ENCODE results near the gene PHRF1. TPM values are rescaled to one million over a fixed set of nuclear protein-coding genes. Genes with fewer than 3 reads are reported as not detected.

PHRF1 gene
- total RNA-seq, 1 donor from 2014 or later, result 38.3 TPM

GRCh38 chr11:561148-562003, 14.9 kb upstream of the PHRF1 start:
- no peak for FAIRE-seq
- no peak for DNase-seq (ENCODE audit: low read depth)
- peak overlapping the region; percentile 66 for H3K27ac Mint-ChIP-seq (ENCODE audit: unreplicated experiment)

GRCh38 chr11:562046-562645, 14.1 kb upstream of the PHRF1 start:
- DNase-seq (ENCODE audit: low read depth), result no peak
- Mint-ChIP-seq H3K36me3 (ENCODE audit: low read depth, unreplicated experiment) (peaks cover 9% of the 10 kb centered on the region), H3K27me3 (ENCODE audit: low read depth, unreplicated experiment) (peaks cover 3% of the 10 kb centered on the region), H3K9me3 (ENCODE audit: unreplicated experiment) (peaks cover 2% of the 10 kb centered on the region), H3K4me3 (ENCODE audit: unreplicated experiment) (peak overlapping the region; percentile 91), H3K4me1 (ENCODE audit: low read depth, unreplicated experiment) (peaks cover 7% of the 10 kb centered on the region), H3K27ac (ENCODE audit: unreplicated experiment) (no peak overlapping the region)
- Histone ChIP-seq H3K4me2 (ENCODE audit: low read length) (peak overlapping the region; percentile 93), H3K4me1 (ENCODE audit: insufficient read depth, low read length) (peaks cover 8% of the 10 kb centered on the region), H4K20me1 (ENCODE audit: insufficient read depth, low read length) (no peaks in the 10 kb centered on the region), H3K36me3 (ENCODE audit: insufficient read depth, low read length) (no peaks in the 10 kb centered on the region), H2AFZ (ENCODE audit: low read depth, low read length) (no peak overlapping the region), H3K9ac (ENCODE audit: low read length) (no peak overlapping the region), H3K4me3 (ENCODE audit: insufficient read depth, low read depth, low read length) (no peak overlapping the region), H3K9me3 (ENCODE audit: insufficient read depth, low read depth, low read length) (no peaks in the 10 kb centered on the region), H3K27me3 (ENCODE audit: insufficient read depth, low read length) (peaks cover 9% of the 10 kb centered on the region), H3K79me2 (ENCODE audit: insufficient read depth, low read length) (no peaks in the 10 kb centered on the region), H3K27ac (ENCODE audit: low read depth, low read length) (no peak overlapping the region)
- TF ChIP-seq, protein P1, sequence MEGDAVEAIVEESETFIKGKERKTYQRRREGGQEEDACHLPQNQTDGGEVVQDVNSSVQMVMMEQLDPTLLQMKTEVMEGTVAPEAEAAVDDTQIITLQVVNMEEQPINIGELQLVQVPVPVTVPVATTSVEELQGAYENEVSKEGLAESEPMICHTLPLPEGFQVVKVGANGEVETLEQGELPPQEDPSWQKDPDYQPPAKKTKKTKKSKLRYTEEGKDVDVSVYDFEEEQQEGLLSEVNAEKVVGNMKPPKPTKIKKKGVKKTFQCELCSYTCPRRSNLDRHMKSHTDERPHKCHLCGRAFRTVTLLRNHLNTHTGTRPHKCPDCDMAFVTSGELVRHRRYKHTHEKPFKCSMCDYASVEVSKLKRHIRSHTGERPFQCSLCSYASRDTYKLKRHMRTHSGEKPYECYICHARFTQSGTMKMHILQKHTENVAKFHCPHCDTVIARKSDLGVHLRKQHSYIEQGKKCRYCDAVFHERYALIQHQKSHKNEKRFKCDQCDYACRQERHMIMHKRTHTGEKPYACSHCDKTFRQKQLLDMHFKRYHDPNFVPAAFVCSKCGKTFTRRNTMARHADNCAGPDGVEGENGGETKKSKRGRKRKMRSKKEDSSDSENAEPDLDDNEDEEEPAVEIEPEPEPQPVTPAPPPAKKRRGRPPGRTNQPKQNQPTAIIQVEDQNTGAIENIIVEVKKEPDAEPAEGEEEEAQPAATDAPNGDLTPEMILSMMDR (IDR thresholded peaks at IDR 0.05; ENCODE audit: insufficient read depth, low read depth, low read length), result no peak
- no peak for TF ChIP-seq EZH2 (IDR thresholded peaks at IDR 0.05; ENCODE audit: insufficient read depth, low read length)
- no peak for FAIRE-seq

More at GRCh38 chr11:561148-562003, 14.9 kb upstream of the PHRF1 start:
- Mint-ChIP-seq H3K9me3 (ENCODE audit: unreplicated experiment) (peaks cover 2% of the 10 kb centered on the region), H3K27me3 (ENCODE audit: low read depth, unreplicated experiment) (peaks cover 7% of the 10 kb centered on the region), H3K4me3 (ENCODE audit: unreplicated experiment) (peak overlapping the region; percentile 91), H3K4me1 (ENCODE audit: low read depth, unreplicated experiment) (peaks cover 5% of the 10 kb centered on the region), H3K36me3 (ENCODE audit: low read depth, unreplicated experiment) (peaks cover 9% of the 10 kb centered on the region)
- Histone ChIP-seq H3K4me2 (ENCODE audit: low read length) (peak overlapping the region; percentile 93), H3K36me3 (ENCODE audit: insufficient read depth, low read length) (no peaks in the 10 kb centered on the region), H3K4me3 (ENCODE audit: insufficient read depth, low read depth, low read length) (peak overlapping the region; percentile 67), H3K27me3 (ENCODE audit: insufficient read depth, low read length) (peaks cover 17% of the 10 kb centered on the region), H3K9ac (ENCODE audit: low read length) (peak overlapping the region; percentile 68), H4K20me1 (ENCODE audit: insufficient read depth, low read length) (no peaks in the 10 kb centered on the region), H3K9me3 (ENCODE audit: insufficient read depth, low read depth, low read length) (no peaks in the 10 kb centered on the region), H3K79me2 (ENCODE audit: insufficient read depth, low read length) (no peaks in the 10 kb centered on the region), H2AFZ (ENCODE audit: low read depth, low read length) (peak overlapping the region; percentile 81), H3K27ac (ENCODE audit: low read depth, low read length) (no peak overlapping the region), H3K4me1 (ENCODE audit: insufficient read depth, low read length) (peaks cover 8% of the 10 kb centered on the region)
- TF ChIP-seq EZH2 (IDR thresholded peaks at IDR 0.05; ENCODE audit: insufficient read depth, low read length), result no peak
- TF ChIP-seq, protein P1 (IDR thresholded peaks at IDR 0.05; ENCODE audit: insufficient read depth, low read depth, low read length), result no peak
